ENCODE results near the gene ELMO1.
"Not testable (repeated sequence)": the region's sequence is repeated elsewhere in the genome, so short reads cannot be mapped to it uniquely, and the experiment has no call there.

The ELMO1 gene

DNA sequence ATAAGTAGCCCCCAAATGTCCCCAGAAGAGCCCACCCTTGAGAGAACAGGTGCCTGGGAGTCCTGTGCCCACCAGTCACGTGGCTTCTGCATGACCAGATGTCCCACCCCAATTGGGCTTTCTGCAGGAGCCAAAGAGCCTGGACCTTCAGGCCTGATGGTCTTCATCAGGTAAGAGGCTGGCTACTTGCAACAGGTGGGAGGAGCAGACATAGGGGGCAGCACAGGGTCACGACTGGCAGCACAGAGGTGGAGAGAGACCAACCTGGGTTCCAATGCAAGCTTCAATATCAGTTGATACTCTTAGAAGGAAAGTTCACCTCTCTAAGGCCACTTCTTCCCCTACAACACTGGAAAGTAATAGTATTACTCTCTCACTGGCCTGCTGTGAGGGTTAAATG is 288.0 kb downstream of the ELMO1 start:
- no peak for DNase-seq

DNA sequence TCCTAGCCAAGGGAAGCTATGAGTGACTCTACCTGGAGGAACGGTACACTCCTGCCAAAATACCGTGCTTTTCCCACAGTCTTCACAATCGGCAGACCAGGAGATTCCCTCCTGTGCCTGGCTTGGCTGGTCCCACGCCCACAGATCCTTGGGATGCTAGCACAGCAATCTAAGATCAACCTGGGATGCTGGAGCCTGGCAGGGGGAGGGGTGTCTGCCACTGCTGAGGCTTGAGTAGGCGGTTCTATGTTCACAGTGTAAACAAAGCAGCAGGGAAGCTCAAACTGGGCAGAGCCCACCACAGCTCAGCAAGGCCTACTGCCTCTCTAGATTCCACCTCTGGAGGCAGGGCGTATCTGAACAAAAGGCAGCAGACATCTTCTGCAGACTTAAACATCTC is 295.3 kb downstream of the ELMO1 start:
- DNase-seq = no peak

DNA sequence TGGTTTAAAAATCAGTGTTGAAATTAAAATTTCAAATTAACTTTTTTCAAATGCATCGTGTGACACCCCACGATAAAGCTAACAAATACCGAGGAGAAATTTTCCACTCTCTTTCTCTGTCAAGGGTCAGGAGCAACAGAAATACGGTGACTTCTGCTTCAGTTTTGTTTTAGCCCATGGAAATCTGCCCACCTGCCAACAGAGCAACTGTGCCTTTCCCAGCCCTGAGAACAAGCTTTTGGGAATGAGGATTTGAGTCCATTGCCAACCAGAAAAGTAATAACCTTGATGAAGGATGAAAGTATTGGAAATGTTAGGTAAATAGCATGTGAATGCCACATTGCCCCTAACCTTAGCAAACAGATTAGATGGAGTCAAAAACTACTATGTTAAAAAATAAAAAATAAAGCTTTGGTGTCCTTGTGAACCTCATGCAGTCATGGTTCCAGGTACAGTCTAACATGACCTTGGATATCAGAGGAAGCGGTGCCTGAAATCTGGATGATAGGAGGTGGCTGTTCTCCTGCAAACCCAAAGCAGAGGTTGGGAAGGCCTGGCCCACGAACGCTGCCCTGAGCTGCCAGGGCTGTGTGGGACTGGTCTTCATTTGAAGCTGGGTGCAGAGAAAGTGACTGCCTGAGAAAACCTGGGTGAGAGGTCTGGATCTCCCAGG is 296.8 kb downstream of the ELMO1 start:
- DNase-seq = no peak

DNA sequence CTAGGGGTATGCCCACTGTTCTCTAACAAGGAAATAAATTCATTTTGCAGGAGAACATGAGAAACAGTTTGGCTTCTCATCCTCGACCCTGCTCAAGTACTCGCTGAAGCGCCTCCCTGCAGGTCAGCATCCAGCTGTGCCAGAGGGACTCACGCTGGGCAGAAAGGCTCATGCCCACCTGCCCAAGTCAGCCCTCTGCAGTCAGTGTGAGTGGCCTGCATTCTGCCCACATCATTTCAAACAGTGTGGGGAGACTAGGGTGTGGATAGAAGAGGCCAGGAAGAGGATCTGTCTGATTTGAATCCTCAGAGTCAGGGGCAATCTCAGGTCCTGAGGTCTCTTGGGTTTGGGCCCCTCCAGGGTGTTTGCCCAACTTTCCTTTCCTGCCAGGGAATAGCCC is 297.8 kb downstream of the ELMO1 start:
- DNase-seq = no peak

DNA sequence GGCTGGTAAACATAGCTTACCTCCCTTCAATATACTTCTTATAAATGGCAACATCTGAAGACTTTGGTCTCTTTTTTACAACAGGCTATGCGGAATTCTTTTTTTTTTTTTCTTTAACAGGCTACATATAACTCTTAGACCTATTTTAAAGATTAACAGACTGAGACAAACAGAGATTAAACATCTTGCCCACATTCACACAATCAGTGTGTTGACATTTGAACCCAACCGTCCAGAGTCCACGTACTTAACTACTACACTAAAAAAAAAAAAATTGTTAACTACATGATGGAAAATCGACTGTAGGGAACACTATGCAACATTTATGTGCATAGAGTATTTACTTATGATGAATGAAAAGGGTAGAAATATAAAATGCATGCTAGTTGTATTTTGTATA is 298.5 kb downstream of the ELMO1 start:
- DNase-seq = no peak

DNA sequence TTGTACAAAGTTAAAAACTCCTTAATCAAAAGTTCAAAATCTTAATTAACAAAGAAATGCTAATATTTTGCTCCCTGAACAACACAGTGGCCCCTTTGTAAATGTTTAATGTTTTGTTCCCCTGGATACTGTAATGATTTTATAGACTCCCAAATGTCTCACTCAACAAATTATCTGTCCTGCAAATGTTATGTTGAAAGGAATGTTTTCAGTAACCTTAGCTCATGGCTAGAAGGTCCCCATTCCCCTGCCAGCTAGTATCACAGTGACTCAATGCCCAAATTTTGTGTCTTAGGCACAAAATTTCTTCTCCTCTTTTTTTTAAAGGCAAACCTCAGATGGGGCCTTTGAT is 298.9 kb downstream of the ELMO1 start:
- DNase-seq = no peak

DNA sequence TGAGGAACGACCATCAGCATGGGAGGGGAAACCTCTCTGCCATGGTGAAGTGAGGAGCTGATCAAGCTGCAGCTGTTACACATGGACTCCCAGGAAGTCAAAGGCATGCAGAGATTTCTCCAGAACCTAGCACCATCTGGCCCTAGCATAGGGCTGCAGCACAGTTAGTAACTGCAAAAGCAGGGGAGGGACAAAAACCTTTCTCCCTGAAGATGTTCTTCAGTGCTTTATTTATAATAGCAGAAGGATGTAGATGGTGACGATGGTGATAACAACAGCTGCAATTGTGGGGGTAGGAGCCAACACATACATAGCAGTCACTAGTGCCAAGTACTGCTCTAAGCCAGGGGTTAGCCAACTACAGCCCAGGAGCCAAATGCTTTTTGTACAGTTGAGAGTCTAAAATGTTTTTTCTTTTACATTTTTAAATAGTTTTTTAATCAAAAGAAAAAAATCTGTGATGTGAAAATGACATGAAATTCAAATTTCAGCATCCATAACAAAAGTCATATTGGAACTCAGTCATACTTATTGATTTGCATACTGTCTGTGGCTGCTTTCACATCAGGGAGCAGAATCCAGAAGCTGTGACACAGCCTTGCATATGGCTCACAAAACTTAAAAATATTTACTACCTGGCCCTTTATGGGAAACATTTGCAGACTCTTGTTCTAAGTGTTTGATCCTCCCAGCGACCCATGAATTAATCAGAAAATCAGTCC is 299.5 kb downstream of the ELMO1 start:
- DNase-seq = no peak

DNA sequence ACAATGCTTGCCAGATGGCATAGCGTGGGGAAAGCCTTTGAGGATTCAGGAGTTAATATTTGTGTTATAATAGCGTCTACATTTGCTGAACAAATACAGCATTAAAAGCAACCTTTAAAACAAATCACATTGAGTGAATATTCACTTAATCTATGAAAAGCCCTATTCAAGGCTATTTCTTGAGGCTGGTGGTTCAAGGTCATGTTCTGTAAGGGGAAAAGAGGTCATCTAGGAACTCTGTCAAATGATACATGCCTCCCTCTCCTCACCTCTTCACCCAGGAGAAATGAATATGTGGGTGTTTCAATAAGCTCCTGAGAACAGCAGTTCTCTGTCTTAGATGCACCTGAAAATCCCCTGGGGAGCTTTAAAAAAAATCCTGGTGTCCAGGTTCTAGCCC is 303.0 kb downstream of the ELMO1 start:
- DNase-seq = no peak

DNA sequence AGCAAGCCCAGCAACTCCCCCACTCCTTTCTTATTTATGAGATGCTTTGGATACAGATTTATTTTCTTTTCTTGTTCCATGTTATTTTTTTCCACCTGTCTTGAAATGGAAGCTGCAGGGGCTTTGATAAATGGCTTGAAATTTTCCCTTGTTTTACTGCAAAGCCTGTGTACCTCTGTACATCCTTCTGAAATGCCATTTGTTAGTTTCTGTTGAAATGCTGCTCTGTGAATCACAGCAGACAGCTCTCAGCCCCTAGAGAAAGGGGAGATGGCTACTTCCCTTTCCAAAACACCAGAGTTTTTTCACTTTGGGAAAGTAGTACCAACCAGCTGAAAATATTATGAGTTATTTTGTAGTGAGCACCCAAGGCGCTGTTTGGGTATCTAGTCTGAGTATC is 304.2 kb downstream of the ELMO1 start:
- no peak for DNase-seq

DNA sequence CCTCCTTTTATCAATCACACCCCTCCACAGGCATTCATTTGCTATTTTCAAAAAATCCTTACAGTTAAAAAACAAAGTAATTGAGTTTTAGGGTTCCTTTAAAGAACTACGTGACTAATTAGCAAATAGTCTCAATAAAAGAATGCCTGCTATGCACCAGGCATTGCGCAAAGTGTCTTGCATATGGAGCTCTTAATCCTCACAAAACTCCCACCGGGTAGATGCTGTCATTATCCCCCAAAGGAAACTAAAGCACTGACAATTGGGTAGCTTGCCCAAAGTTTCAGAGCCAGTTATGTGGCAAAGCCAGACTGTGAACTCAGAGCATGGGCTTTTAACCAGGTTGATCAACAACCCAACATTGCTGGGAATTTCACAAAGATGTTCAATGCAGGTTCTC is 305.7 kb downstream of the ELMO1 start:
- DNase-seq = no peak

DNA sequence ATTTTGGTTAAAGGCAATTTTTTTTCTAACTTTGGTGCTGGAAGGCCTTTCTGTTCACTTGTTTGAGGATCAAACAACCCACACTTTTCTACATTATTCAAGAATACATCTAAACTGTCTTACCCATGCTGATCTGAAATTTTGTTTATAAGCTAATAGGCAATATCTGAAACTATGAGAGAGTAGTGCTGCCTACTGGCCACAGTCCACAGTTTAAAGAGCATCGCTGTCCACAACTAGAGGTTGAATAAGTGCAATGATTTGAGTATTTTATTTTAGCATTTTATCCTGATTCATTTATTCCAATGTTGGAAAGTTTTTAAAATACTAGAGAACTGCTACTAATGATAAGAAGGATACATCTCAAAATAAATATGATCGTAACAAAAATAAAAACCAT is 306.9 kb downstream of the ELMO1 start:
- no peak for DNase-seq

DNA sequence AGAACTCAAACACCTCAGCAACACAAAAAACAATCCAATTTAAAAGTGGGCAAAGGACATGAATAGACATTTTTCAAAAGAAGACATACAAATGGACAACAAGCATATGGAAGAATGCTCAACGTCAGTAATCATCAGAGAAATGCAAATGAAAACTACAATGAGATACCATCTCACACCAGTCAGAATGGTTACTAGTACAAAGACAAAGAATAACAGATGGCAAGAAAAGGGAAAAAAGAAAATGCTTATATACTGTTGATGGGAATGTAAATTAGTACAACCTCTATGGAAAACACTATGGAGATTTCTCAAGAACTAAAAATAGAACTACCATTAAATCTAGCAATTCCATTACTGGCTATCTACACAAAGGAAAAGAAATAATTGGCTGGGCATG is 314.8 kb downstream of the ELMO1 start:
- not testable (repeated sequence) for DNase-seq

DNA sequence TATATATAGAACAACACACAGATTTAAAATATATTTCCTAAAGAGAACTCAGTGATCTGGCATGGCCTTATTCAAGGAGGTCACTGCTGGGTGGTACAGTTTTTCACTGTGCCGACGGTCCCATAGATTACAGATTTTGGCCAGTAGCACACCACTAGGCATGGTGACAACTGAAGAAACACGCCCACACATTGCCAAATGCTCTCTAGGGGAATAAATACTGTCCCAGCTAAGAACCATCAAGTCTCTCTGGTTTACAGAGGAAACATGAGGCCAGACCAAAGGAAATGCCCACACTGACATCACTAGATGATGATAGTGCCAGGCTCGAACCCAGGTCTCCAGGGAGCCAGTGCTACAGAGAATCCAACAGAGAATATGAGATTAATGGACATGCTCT is 316.8 kb downstream of the ELMO1 start:
- DNase-seq = no peak

DNA sequence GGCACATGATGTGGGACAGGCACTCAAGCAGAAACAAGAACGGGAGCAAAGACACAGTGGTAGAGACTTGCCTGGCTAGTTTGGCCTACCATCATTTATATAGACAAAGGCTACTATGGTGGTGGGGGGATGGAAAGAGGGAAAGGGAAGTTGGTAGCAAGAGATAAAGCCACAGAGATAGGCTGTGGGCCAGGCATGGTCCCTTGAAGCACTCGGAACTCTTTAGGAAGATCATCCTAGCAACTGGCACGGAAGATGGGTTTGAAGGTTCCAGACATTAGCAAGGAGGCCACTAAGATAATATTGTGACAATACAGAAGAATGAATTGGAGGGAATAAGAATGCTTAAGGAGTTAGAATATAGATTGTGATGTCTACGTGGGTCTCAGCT is 319.6 kb downstream of the ELMO1 start:
- DNase-seq = no peak

DNA sequence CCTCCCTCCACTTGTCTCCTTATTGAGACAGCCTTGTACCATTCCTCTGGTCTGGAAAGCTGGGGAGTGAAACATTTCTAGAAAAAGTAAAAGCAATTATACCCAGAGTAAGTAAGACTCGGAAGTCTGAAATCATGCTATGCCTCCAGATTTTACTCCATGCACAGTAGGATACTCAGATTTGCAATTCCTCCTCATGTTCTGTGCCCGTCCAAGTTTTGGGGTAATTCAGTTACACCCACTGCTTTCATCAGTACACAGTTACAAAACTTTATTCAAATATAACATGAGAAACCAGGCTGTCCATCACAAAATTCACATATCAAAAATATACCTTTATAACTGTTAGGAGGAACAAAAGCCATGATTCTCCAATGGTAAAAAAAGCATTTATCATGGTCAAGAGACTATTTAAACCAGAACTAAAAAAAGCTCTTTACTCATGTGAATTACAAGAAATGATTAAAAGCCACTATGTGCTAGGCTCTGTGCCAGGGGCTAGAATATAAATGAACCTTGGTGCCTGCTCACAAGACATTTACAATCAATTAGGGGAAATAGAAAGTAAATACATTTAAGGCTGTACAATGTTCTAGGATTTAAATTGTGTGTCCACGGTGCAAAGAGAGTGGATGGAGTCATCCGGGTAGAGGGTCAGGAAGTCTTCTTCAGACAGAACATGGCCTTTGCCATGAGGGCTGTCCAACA is 320.2 kb downstream of the ELMO1 start:
- no peak for DNase-seq

DNA sequence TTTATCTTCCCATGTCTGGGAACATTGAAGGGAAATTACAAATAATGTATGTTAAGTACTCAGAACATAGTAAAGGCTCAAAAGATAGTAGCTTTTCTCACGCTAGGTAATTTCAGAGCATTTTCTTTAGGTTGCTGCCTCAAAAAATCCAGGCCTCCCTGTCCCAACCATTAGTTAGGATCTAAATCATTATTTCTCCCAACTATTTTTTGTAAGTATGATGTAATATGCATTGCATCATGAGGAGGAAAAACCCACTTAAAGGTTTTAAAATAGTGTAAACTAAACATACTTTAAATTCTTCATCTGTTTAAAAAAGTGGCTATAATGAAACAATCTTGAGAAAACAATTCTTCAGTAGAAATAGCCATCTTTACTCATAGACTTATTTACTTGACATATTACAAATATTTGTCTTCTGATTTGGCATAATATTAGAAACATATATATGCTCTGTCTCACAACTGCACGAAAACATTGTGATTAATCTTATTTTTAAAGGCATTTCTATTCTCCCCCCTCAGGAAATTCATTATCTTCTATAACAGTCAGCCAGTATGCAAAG is 329.3 kb downstream of the ELMO1 start:
- DNase-seq = no peak

DNA sequence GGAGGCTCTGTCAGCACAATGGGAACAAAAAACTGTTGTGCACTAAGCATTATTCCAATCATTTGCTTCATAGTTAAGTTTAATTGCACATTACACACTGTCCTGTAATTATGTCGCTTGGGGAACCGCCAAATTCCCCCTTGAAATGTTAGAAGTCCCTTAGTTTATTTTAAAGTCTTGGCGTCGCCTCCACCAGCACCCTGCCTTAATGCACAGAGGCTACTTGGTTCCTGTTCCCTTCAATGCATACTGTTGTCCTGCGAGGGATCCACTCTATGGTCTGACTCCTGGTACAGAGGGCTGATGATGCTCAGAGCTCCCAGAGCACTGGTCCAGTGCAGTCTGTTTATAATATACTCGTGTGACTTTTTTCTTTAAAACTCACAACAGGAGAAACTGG is 330.7 kb downstream of the ELMO1 start:
- DNase-seq = no peak

DNA sequence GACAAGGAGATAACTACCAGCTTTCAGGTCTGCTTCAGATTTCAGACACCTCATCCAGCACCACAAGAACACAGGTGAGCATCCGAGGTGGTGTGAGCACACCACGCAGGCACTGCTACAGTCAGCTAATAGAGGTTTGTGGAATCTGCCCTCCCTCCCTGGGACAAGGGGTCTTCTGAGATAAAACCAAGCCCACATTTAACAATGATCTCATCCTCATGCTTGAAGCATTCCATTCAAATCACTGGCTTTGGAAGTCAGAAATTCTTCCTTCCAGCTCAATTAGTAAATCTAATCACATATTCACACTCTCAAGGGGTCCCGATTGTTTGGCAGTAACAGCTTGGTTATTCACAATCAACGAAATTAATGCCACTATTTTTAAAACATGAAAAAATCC is 331.4 kb downstream of the ELMO1 start:
- DNase-seq = no peak

DNA sequence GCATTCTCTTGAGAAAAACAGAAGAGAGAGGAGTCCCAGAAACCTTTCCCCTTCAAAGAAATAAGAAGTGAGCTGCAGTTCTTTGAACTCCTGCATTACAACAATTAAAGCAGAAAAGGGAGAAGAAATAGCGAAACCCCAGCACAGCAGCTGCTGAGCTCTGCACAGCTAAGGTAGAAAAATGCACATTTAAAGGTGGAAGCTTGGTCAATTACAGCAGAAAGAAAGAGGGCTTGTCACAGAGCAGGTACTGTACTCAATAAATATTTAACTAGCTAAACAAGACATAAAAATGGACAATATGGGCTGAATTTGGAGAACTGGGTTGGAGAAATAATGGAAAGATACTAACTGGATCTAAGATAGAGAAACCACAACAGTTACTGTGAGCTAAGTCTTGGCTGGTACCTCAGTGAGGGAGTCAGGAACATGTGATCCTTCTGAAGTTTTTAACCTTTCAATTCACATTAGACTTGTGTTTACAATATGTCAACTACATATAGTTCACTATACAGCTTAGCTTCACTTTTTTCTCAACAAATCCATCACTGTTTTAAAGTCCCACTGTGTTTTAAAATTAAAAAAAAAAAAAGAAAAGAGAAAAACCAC is 332.5 kb downstream of the ELMO1 start:
- DNase-seq = no peak

DNA sequence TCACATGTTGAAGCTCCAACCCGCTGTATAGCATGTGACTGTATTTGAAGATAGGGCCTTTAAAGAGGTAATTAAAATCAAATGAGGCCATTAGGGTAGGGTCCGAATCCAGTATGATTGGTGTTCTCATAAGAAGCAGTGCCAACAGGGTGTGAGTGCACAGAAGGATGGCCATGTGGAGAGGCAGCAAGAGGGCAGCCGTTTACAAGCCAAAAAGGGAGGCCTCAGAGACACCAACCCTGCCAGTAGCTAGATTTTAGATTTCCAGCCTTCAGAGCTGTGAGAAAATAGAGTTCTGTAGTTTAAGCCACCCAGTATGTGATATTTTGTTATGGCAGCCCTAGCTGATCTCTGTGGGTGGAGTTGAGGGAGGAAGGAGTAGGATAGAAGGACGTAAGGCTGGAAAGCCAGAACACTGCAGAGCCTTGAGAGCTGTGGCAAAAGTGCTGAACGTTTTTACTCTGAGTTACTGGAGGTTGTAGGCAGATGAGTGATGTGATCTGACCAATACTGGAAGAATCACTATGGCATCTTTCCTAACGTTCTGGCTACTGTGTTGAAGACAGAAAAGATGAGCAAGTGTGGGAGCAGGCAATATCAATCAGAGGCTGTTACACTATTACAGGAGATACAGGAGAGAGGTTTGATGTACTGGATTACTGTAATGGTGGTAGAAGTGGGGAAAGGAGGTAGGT is 334.9 kb downstream of the ELMO1 start:
- DNase-seq = no peak

DNA sequence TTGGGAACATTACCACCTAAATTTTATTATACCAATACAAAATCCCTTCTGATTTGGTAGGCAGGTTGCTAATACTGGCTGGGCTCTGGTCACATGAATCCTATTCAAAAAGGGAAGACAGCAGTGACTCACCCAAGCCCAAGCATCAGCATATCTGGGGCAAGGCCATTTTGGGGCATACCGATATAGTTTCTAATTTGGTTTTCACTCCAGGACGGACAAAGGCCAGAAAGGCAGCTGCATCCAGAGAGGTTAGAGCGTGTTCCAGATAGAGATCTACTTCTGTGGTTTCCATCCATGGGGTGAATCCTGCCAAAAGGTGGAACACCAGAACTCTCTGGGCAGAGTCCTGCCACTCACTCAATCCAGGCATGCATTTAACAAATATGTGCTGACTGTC is 335.8 kb downstream of the ELMO1 start:
- DNase-seq = no peak

DNA sequence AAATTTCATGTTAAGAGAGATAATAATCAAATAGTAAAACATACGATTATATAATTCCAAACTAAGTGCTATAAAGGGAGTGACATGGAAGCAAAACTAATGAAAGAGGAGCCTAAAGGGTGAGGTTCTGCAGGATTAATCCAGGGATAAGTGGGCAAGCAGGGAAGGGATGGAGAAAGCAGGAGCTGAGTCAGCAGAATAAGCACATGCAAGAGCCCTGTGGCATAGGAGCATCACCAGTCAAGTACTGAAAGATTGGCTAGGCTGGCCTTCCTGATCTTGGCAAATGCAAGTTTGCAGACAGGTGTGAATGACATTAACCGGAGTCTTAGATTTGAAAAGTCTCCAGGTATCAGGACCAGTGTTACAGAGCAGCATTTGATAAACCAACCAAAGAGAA is 336.4 kb downstream of the ELMO1 start:
- no peak for DNase-seq

DNA sequence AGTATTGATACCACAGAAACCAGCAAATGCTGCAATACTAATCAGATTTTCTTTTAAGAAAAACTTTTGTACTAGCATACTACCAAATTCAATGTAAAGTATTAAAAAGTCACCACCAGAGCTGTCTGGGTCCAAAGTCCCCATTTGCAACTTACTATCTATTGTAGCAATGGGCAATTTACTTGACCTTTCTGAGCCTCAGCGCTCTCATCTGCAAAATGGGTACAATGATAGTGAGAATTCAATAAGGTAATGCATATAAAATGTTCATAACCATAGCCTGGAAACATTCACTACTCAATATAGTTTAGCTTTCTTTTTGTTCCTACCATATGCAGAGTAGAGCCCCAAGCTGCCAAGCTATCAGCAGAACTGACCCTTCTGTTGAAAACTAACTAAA is 337.2 kb downstream of the ELMO1 start:
- DNase-seq = no peak
